Smooth muscle cell (in vitro differentiated cells): ENCODE results near the gene VPS18. TPM values are rescaled to one million over a fixed set of nuclear protein-coding genes. Genes with fewer than 3 reads are reported as not detected.

Experiments
- DNase-seq: peaks from one replicate; lab custom pipeline; 2025; ENCODE audit not compliant: unreplicated experiment; lab: John Stamatoyannopoulos, UW
- H2AFZ ChIP-seq: fragments of 200-600 bp; sonication (generic); 2 replicates; pipeline ENCODE4 v1.6.0; 2016; ENCODE audit warnings: antibody characterized with exemption, low read depth, mild to moderate bottlenecking
- H3F3A ChIP-seq: fragments of 200-600 bp; sonication (generic); 2 replicates; pipeline ENCODE4 v1.6.0; 2017; ENCODE audit warnings: antibody characterized with exemption, low read depth
- H3K27ac ChIP-seq: fragments of 200-600 bp; sonication (generic); 2 replicates; pipeline ENCODE4 v1.5.1; 2016; ENCODE audit warnings: low read depth, mild to moderate bottlenecking
- H3K27me3 ChIP-seq: fragments of 200-600 bp; sonication (generic); 2 replicates; pipeline ENCODE4 v1.6.1; 2016; ENCODE audit warnings: low read depth, mild to moderate bottlenecking
- H3K36me3 ChIP-seq: fragments of 200-600 bp; sonication (generic); 2 replicates; pipeline ENCODE4 v1.5.1; 2016; ENCODE audit warnings: low read depth
- H3K4me1 ChIP-seq: fragments of 200-600 bp; sonication (generic); 2 replicates; pipeline ENCODE4 v1.5.1; 2016; ENCODE audit warnings: low read depth
- H3K4me2 ChIP-seq: fragments of 200-600 bp; sonication (generic); 2 replicates; pipeline ENCODE4 v1.6.0; 2016; ENCODE audit warnings: mild to moderate bottlenecking
- H3K4me3 ChIP-seq: fragments of 200-600 bp; sonication (generic); 2 replicates; pipeline ENCODE4 v1.5.1; 2016; ENCODE audit warnings: mild to moderate bottlenecking
- H3K79me2 ChIP-seq: fragments of 200-600 bp; sonication (generic); 2 replicates; pipeline ENCODE4 v1.6.0; 2016; ENCODE audit warnings: low read depth, mild to moderate bottlenecking
- H3K9ac ChIP-seq: fragments of 200-600 bp; sonication (generic); 2 replicates; pipeline ENCODE4 v1.6.0; 2016; ENCODE audit warnings: low read depth
- H3K9me3 ChIP-seq: fragments of 200-600 bp; sonication (generic); replicated peaks from 2 replicates; pipeline ENCODE4 v1.5.1; 2016; ENCODE audit warnings: low read depth
- H4K20me1 ChIP-seq: fragments of 200-600 bp; sonication (generic); 2 replicates; pipeline ENCODE4 v1.6.0; 2016; ENCODE audit warnings: low read depth
- WGBS: methylation state at CpG from one replicate; pipeline ENCODE4 v1.1.7; 2016; ENCODE audit warnings: low lambda C conversion rate; 5-methylcytosine and 5-hydroxymethylcytosine counted together
- polyA plus RNA-seq: library from polyadenylated mRNA; unstranded; fragments of >200 nt; fragmentation: Nextera tagmentation; extraction: Ambion mirVana; gene quantifications from 2 replicates; pipeline ENCODE4 v1.2.1, GENCODE V29; 2016
- small RNA-seq: library from RNA; depleted of rRNA; stranded (forward); fragments of <200 nt; gene quantifications from one replicate; pipeline ENCODE3, GENCODE V24; 2014
- total RNA-seq: library from RNA; depleted of rRNA; stranded (reverse); fragments of >200 nt; gene quantifications from 2 replicates; pipeline ENCODE4 v1.2.3, GENCODE V29; 2014
- TF ChIP-seq, protein P1 (sequence below): fragments of 200-600 bp; sonication (generic); IDR thresholded peaks from 2 replicates; pipeline ENCODE4 v1.5.1; 2017; ENCODE audit warnings: borderline replicate concordance, mild to moderate bottlenecking, antibody characterized with exemption; ENCODE audit not compliant: insufficient read depth, poor library complexity, severe bottlenecking

VPS18 gene
- total and polyA plus RNA-seq, 2 experiments from 2014 or later = 14.2 to 17.2 TPM

DNA sequence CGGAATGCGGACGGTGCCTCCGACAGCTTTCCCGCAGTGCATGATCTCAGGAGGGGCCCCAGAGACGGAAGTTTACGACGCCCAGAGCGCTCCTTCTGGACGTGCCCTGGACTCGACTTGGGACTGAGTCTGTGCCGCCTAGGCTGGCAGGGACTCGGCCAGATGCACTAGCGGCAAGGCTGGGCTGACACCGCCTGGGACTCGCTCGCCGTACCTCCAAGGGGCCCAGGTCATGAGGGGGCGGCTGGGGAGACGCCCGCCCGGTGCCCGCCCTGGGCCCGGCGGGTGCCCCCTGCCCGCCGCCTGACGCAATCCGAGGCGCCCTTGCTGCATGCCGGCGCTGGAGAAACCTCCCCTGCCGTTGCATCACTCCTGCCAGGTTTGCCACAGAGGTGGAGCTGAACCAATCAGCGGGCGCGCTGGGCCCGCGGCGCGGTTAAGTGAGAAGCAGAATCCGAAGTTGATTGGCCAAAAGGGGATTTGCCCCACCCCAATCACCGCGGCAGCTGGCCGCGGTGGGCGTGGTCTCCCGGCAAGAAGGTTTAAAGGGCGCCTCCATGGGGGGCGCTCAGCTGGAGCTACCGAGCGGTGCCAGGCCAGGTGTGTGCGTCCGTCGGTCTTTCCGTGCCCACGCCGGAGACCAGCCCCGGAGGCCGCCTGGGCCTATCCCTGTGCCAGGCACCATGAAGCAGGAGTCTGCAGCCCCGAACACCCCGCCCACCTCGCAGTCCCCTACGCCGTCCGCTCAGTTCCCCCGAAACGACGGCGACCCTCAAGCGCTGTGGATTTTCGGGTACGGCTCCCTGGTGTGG, 58.9 kb downstream of the VPS18 start, which contains the start of gene CHAC1:
Gene CHAC1, plus strand, starts transcription at position 571 of the 812 bp plus-strand sequence. Its CDS starts 113 bp downstream, at position 684.
- peak within 1 kb of the TSS; percentile 75 for H3K9ac ChIP-seq
- peaks cover 29% of the 10 kb centered on the region for H3K79me2 ChIP-seq
- WGBS = 1% methylated on average over 70 of the region's 72 CpGs
- TF ChIP-seq, protein P1, sequence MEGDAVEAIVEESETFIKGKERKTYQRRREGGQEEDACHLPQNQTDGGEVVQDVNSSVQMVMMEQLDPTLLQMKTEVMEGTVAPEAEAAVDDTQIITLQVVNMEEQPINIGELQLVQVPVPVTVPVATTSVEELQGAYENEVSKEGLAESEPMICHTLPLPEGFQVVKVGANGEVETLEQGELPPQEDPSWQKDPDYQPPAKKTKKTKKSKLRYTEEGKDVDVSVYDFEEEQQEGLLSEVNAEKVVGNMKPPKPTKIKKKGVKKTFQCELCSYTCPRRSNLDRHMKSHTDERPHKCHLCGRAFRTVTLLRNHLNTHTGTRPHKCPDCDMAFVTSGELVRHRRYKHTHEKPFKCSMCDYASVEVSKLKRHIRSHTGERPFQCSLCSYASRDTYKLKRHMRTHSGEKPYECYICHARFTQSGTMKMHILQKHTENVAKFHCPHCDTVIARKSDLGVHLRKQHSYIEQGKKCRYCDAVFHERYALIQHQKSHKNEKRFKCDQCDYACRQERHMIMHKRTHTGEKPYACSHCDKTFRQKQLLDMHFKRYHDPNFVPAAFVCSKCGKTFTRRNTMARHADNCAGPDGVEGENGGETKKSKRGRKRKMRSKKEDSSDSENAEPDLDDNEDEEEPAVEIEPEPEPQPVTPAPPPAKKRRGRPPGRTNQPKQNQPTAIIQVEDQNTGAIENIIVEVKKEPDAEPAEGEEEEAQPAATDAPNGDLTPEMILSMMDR = no peak
- H4K20me1 ChIP-seq = peaks cover 31% of the 10 kb centered on the region
- H3K27ac ChIP-seq = peak within 1 kb of the TSS; percentile 78
- peak within 1 kb of the TSS; percentile 79 for H3K4me3 ChIP-seq
- H3K36me3 ChIP-seq = no peaks in the 10 kb centered on the region
- H3F3A ChIP-seq = peaks cover 3% of the 10 kb centered on the region
- H3K9me3 ChIP-seq = no peaks in the 10 kb centered on the region
- peak within 1 kb of the TSS; percentile 79 for H2AFZ ChIP-seq
- H3K4me2 ChIP-seq = peak within 1 kb of the TSS; percentile 93
- peak; percentile 90 for DNase-seq
- no peaks in the 10 kb centered on the region for H3K27me3 ChIP-seq
- no peaks in the 10 kb centered on the region for H3K4me1 ChIP-seq

Small RNAs within 50 kb of the gene (small RNA-seq; reads per million reads assigned to genes)
- gene AC025166.1 (not detected), gene ISCA1P4 (not detected)

Other genes with a start within 250 kb of the VPS18 start
- 9.2 and 9.7 TPM in 2 replicates for gene RAD51, start 199.3 kb upstream of the VPS18 start, total RNA-seq
- gene RAD51, start 199.3 kb upstream of the VPS18 start, polyA plus RNA-seq = 10.7 and 15.2 TPM in 2 replicates
- gene RMDN3, start 139.2 kb upstream of the VPS18 start, total RNA-seq = 11.0 and 12.8 TPM in 2 replicates
- 20.0 and 25.1 TPM in 2 replicates for gene RMDN3, start 139.2 kb upstream of the VPS18 start, polyA plus RNA-seq
- 9.1 and 12.4 TPM in 2 replicates for gene GCHFR, start 130.4 kb upstream of the VPS18 start, total RNA-seq
- gene GCHFR, start 130.4 kb upstream of the VPS18 start, polyA plus RNA-seq = 8.9 and 19.0 TPM in 2 replicates
- gene C15orf62, start 124.5 kb upstream of the VPS18 start, total RNA-seq = 0.09 and 0.63 TPM in 2 replicates
- gene C15orf62, start 124.5 kb upstream of the VPS18 start, polyA plus RNA-seq = 0.35 and 0.74 TPM in 2 replicates
- 16.5 and 18.1 TPM in 2 replicates for gene ZFYVE19, start 87.4 kb upstream of the VPS18 start, total RNA-seq
- gene ZFYVE19, start 87.4 kb upstream of the VPS18 start, polyA plus RNA-seq = 30.1 and 31.9 TPM in 2 replicates
- gene DNAJC17, start 87.0 kb upstream of the VPS18 start, total RNA-seq = 23.7 and 25.0 TPM in 2 replicates
- 33.6 and 35.3 TPM in 2 replicates for gene DNAJC17, start 87.0 kb upstream of the VPS18 start, polyA plus RNA-seq
- gene PPP1R14D, start 65.7 kb upstream of the VPS18 start, total RNA-seq = not detected in 2 replicates
- gene PPP1R14D, start 65.7 kb upstream of the VPS18 start, polyA plus RNA-seq = not detected in 2 replicates
- 47.0 and 76.5 TPM in 2 replicates for gene SPINT1, start 50.4 kb upstream of the VPS18 start, total RNA-seq
- 50.2 and 140 TPM in 2 replicates for gene SPINT1, start 50.4 kb upstream of the VPS18 start, polyA plus RNA-seq
- gene RHOV, start 20.2 kb upstream of the VPS18 start, total RNA-seq = 2.9 and 3.3 TPM in 2 replicates
- gene RHOV, start 20.2 kb upstream of the VPS18 start, polyA plus RNA-seq = 3.0 and 10.3 TPM in 2 replicates
- gene DLL4, start 34.9 kb downstream of the VPS18 start, total RNA-seq = 0.04 TPM in 1 of 2 replicates, not detected in the other
- 0.37 TPM in 1 of 2 replicates, not detected in the other for gene DLL4, start 34.9 kb downstream of the VPS18 start, polyA plus RNA-seq
- gene CHAC1, start 59.0 kb downstream of the VPS18 start, total RNA-seq = 25.2 and 29.6 TPM in 2 replicates
- gene CHAC1, start 59.0 kb downstream of the VPS18 start, polyA plus RNA-seq = 31.5 and 33.6 TPM in 2 replicates
- 8.3 and 21.7 TPM in 2 replicates for gene INO80, start 221.8 kb downstream of the VPS18 start, total RNA-seq
- 3.1 and 4.4 TPM in 2 replicates for gene INO80, start 221.8 kb downstream of the VPS18 start, polyA plus RNA-seq